HG03060 (cell line): ENCODE data around the gene CHDH.

ENCODE experiments used
- ATAC-seq: cut with Tn5 transposase; IDR thresholded peaks from one replicate; pipeline ENCODE4 v1.9.1; 2021; ENCODE audit warnings: low read depth, moderate number of reproducible peaks; ENCODE audit not compliant: unreplicated experiment

Gene CHDH

GRCh38 chr3:53824795-53825194 lies 21.4 kb downstream of the CHDH start:
- no peak for ATAC-seq

DNA sequence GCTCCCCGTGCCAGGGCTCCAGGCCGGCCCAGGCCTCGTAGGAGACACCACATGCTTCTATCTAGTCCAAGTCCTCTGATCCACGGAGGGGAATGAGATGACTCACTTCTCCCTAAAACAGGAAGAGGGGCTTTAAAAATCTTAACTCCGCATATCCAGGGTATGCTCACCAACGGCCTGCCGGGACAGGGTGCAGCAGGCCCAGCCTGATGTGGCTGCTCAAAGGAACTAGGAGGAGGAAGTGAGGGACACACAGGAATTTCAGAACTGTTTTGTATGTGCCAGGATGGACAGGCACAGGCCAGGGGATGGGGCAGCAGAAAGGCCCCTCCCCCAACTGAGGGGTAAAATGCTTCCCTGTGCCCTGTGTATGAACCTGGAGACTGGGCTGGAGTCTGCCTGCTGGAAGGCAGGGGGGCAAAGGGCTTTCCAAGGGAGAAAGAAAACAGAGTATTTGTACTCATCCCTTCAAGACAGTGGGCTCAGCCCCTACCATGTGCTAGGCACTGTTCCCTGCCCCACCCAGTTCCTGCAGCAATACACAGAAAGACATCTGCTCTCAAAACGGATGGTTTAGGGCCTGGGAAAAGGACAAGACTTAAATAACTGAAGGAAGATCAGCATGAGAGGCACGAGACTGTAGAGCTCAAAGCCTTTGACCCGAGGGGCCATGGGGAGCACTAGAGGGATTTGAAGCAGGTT lies 22.1 kb downstream of the CHDH start:
- no peak for ATAC-seq

DNA sequence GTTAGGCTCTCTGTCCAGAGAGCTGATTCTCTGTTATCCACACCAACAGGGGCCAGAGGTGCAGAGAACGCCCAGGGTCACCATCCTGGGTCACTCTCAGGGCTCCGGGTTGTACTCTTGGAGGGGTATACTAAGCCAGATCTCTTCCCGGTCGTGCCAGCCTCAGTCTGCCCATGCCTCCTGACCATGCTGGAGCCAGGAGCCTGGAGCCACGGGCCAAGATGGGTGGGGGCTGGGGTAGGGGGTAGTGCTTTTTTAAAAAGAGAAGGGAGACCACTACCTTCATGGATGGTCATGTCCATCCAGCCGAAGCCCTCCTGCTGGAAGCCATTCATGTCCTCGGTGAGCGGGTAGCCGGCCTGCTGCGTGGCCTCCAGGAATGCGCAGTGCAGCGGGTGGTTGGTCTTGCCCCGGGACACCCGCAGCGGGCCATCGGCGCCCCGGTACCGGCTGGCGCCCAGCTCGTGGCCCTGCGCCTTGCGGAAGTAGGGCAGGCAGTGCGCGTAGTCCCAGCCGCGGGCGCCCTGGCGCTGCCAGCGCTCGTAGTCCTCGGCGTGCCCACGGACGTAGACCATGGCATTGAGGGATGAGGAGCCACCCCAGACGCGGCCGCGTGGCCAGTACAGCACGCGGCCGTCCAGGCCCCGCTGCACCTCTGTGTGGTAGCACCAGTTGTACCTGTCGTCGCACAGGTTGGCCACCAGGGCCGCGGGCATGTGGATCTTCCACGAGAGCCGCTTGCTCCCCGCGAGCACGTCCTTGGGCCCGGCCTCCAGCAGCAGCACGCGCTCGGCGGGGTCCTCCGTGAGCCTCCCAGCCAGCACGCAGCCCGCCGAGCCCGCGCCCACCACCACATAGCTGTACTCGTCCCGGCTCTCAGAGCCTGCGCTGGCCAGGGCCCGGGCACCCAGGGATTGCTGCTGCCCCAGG lies 22.9 kb downstream of the CHDH start:
- ATAC-seq, result no peak

GRCh38 chr3:53822331-53822741 lies 23.9 kb downstream of the CHDH start:
- ATAC-seq, result no peak

GRCh38 chr3:53821631-53822121 lies 24.5 kb downstream of the CHDH start:
- ATAC-seq, result no peak

DNA sequence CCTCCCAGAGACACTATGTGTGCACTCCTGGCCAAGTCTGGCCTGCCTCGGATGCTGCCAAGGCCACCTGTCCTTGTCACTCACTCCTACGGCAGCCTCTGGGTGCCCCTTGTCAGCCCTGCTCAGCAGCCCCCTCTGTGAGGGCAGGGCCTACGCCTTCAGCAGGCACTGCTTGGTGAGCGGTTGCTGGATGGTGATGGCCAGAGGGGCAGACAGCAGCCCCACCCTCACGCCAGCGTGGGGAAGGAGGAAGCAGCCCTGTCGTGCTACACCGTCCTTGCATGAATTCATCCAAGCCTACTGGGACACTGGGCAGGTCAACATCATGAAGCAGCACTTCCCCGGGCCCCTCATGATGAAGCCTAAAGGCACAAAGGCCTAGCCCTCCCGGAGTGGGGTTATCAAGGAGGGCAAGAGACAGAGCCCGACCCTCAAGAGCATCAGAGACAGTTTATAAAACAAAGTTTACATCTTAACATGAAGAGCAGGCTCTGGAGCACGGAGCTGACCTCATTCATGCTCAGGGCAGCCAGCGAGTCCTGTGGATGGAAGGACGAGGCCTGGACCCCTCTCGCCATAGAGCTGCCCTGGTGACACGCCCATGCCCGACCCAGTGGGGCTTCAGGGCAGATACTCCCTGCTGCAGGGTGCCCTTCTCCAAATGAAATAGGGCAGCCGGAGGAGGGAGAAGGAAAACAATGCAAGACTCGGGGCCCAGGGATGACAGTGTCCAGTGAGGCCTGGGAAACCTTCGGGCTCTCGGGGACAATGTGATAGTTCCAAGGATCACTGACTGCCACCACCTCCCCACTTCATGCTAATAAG lies 25.3 kb downstream of the CHDH start:
- no peak for ATAC-seq

- no peak for ATAC-seq
Observed at GRCh38 chr3:53820084-53820483, 26.1 kb downstream of the CHDH start.

DNA sequence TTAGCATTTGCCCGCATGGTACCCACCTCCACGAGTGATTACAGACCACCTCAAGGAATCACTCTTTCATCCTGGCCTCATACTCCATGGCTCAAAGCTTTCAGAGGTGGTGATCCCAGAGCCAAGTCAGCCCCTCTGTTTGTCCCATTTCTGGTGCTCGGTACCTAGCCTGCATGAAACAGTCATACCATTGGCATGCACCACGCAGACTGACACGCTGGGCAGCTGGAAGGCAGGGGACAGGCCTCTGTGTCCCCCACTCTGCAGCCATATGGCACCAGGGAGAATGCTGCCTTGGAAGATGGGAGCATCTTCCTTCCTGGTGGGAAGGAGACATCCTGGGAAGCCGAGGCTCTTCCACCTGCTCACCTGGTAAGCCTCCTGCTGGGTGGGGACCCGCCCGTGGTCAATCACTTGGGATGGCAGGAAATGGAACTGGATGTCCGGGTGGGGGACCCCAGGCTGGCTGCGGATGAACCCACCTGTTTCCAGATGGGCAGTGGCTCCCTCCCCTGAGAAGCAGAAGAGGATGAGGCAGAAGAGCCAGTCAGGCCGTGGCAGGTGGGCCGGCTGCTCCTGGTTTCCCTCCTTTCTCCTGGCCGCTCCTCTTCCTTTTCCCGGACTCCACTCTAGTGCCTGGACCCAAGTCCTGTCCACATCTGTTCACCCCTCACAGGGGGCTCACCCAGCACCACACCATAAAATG lies 26.9 kb downstream of the CHDH start:
- ATAC-seq, result no peak

GRCh38 chr3:53818221-53819162 lies 27.7 kb downstream of the CHDH start:
- ATAC-seq, result no peak

DNA sequence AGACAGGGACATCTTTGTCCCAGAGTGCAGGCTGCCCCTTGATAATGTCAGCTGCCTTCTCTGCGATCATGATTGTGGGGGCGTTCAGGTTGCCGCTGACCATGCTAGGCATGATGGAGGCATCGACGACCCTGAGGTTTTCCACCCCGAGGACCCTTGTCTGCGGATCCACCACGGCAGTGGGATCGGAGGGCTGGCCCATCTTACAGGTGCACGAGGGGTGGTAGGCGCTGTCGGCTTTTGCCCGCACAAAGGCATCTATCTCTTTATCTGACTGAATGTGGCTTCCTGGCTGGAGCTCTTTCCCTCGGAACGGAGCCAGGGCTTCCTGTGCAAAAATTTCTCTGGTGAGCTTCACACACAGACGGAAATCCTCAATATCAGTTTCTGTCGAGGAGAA lies 28.4 kb downstream of the CHDH start:
- ATAC-seq, result no peak

DNA sequence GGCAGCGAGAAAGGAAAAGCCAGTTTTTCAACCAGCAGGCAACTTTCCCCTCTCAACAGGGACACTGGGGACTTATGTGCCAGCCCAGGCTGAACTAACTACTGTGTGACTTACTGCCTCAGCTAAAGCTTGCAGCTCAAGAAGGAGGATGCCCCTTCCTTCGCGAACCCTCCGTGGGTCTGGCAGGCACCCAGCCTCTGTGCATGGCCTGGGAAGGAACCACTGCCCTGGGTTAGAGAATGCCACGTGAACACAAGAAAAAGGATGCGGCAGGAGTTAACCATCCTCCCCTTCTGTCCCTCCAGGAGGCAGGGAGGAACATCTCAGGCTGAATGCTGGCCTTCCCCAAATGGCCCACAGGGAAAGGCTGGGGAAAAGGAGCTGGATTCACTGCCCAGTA lies 29.0 kb downstream of the CHDH start:
- ATAC-seq, result no peak

DNA sequence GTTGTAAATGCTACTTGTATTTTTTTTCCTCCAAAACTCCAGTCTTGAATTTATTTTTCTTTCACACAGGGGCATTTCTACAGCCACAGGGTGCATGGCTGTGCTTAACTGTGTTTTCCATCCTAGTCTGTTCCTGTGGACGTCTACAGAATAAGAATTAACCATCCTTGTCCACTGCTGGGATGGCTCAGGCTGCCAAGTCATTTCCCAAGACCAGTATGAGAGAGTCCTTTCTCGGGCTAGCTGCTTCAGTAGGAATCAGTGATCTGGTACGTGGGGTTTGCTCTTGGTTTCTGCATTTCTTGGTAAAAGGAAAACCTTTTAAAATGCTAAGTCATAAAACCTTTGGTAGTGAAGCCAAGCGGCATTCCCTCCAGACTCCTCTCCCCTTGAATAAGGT lies 29.8 kb downstream of the CHDH start:
- no peak for ATAC-seq

DNA sequence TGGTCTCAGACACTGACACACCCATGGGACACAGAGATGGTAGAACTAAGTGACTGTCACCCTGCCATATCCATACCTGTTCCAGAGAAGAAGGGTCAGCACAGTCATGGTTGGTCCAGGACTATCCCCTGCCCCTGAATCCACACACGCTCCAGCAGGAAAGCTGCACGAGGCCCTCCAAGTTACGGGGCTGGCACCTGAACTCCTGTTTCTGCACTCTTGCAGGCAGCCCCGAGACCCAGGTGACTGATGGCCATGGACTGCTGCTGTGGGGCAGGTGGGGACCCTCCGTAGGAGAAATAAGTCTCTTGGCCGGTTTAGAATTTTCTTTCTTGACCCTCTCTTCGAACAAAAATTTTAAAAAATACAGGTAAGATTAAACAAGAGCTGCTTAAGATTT lies 30.6 kb downstream of the CHDH start:
- ATAC-seq, result no peak

DNA sequence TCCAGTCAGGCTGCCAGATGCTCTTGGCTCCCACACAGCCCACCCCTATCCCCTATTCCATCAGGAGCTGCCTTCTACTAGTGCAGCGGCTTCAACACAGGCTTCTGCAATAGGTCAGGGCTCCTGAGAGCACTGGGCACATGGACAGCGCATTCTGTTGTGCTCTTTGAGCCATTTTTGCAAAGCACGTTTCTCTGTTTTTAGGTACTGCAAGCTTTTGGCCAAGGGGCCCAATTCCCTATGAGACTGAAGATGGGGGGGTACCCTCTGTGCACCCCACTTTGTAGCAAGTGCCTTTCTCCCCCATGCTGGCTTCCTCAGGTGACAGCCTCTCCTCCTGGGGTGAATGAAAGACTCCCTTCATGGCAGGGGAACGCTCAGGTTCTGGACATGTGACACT lies 31.2 kb downstream of the CHDH start:
- ATAC-seq, result no peak

- ATAC-seq, result no peak
Observed at GRCh38 chr3:53813876-53814275, 32.3 kb downstream of the CHDH start.

DNA sequence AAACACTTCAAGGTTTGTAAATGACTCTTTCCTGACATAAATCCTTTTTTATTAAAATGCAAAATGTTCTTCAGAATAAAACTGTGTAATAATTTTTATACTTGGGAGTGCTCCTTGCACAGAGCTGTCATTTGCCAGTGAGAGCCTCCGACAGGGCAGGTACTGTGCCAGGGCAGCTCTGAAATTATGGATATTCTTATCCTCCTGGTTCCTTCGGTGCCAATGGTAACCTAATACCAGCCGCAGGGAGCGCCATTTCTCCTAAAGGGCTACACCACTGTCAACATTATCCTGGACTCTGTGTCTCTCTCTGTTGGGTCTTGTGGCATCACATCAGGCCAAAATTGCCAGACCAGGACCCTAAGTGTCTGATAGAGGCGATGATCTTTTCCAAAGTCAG lies 33.0 kb downstream of the CHDH start:
- no peak for ATAC-seq

DNA sequence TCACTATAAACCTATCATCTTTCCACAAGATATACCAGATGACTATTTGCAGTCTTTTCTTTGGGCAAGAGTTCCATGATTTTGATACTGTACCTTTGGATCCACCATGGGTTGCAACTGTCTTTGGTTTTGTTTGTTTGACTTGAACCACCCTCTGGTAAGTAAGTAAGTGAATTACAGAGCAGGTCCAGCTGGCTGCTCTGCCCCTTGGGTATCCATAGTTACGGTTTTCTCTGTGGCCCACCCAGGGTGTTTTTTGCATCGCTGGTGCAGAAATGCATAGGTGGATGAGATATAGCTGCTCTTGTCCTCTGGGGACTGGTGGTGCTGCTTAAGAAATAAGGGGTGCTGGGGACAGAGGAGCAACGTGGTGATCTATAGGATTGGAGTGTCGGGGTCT lies 33.8 kb downstream of the CHDH start:
- no peak for ATAC-seq

DNA sequence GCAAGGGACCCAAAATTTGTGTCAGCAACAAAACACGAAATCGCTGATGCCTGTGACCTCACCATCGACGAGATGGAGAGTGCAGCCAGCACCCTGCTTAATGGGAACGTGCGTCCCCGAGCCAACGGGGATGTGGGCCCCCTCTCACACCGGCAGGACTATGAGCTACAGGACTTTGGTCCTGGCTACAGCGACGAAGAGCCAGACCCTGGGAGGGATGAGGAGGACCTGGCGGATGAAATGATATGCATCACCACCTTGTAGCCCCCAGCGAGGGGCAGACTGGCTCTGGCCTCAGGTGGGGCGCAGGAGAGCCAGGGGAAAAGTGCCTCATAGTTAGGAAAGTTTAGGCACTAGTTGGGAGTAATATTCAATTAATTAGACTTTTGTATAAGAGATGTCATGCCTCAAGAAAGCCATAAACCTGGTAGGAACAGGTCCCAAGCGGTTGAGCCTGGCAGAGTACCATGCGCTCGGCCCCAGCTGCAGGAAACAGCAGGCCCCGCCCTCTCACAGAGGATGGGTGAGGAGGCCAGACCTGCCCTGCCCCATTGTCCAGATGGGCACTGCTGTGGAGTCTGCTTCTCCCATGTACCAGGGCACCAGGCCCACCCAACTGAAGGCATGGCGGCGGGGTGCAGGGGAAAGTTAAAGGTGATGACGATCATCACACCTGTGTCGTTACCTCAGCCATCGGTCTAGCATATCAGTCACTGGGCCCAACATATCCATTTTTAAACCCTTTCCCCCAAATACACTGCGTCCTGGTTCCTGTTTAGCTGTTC lies 34.9 kb downstream of the CHDH start:
- no peak for ATAC-seq
